AG04449 (cell line): Measurements from ENCODE around the gene SNX20.

Source experiments
- CTCF ChIA-PET: fragments of 350-600 bp; formaldehyde crosslinking; extraction: SDS; loops from one replicate; lab custom pipeline; 2021; ENCODE audit warnings: antibody characterized with exemption; lab: Yijun Ruan, JAX
- POLR2A ChIA-PET: fragments of 400-600, 350-600 bp; formaldehyde crosslinking; extraction: SDS; loops from one replicate; lab custom pipeline; 2020; ENCODE audit warnings: antibody characterized with exemption, inconsistent platforms; lab: Yijun Ruan, JAX
- DNase-seq: peaks from one replicate; pipeline ENCODE4 v3.0.0-alpha.2; 2010; ENCODE audit warnings: low read depth, low spot score
- H3K4me3 ChIP-seq: 2 replicates; pipeline ENCODE4 v1.5.1; 2011; ENCODE audit warnings: low read depth, mild to moderate bottlenecking, control low read depth, low read length
- TF ChIP-seq, protein P1 (sequence below): IDR thresholded peaks from one replicate; pipeline ENCODE4 v1.5.1; 2011; ENCODE audit warnings: mild to moderate bottlenecking, moderate library complexity, low read length, control low read depth, inconsistent platforms; ENCODE audit not compliant: insufficient read depth; ENCODE audit errors: missing control alignments

Gene SNX20

DNA sequence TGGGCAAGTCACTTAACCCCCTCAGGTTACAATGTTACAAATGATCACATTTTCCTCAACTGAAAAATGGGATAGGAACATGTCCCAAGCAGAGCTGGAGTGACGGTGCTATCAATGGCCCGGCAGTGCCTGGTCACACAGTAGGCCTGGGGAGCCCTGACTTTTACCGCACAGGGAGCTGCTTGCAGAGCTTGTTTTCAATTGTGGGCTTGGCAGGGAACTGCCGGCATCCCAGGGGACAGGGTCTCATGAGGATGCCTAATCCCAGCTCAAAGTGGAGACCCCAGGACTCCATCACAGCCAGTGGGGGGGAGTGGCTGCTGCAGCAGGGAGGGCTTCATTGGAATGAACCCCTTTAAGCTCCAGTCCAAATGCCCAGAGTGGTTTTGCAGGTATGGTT is 11.4 kb downstream of the SNX20 start:
- TF ChIP-seq, protein P1, sequence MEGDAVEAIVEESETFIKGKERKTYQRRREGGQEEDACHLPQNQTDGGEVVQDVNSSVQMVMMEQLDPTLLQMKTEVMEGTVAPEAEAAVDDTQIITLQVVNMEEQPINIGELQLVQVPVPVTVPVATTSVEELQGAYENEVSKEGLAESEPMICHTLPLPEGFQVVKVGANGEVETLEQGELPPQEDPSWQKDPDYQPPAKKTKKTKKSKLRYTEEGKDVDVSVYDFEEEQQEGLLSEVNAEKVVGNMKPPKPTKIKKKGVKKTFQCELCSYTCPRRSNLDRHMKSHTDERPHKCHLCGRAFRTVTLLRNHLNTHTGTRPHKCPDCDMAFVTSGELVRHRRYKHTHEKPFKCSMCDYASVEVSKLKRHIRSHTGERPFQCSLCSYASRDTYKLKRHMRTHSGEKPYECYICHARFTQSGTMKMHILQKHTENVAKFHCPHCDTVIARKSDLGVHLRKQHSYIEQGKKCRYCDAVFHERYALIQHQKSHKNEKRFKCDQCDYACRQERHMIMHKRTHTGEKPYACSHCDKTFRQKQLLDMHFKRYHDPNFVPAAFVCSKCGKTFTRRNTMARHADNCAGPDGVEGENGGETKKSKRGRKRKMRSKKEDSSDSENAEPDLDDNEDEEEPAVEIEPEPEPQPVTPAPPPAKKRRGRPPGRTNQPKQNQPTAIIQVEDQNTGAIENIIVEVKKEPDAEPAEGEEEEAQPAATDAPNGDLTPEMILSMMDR: no peak
- no peak for DNase-seq
- POLR2A ChIA-PET: no interaction called here
- CTCF ChIA-PET: interaction anchor here (6.2 to 13.5 kb wide), 4 partner anchors 8 to 300 kb away, joined by 86 to 160 read pairs (median 122); partner anchors contain the start of genes BRD7 and SNX20
- H3K4me3 ChIP-seq: no peak overlapping the region

DNA sequence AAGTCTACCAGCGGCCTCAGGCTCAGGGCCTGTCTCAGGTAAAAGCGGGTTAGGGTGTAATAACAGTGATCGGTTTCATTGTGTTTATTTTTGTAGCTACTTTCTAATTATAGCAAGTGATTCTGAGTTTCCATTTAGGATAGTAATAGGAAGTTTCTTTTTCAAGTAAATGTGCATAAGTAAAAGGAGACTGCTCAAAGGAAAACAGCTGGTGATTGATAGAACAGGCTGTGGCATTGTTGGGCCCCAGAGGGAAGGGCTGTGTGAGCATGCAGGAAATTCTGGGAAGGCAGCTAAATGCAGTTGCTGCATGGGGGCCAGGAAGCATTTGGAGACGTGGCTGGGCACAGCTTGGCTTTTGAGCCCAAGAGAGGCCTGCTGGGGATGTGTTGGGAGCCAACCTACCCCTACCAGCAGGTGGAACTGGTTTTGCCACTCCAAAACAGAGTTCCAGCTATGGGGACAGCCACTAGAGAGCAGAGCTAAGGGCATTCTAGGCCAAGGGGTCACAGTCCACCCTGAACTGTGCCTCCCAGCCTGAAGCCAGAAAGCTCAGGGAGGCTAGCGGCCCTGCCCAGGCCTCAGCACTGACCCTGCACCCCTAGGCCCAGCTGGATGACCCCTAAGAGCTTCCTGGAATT is 12.6 kb downstream of the SNX20 start:
- DNase-seq: no peak
- TF ChIP-seq, protein P1: no peak
- H3K4me3 ChIP-seq: no peak overlapping the region
- ChIA-PET CTCF (interaction anchor here (0.9 to 13.5 kb wide), 9 partner anchors 9 to 643 kb away, joined by 3 to 160 read pairs (median 50); partner anchors contain the start of genes BRD7, CNEP1R1 and SNX20), POLR2A (no interaction called here)

DNA sequence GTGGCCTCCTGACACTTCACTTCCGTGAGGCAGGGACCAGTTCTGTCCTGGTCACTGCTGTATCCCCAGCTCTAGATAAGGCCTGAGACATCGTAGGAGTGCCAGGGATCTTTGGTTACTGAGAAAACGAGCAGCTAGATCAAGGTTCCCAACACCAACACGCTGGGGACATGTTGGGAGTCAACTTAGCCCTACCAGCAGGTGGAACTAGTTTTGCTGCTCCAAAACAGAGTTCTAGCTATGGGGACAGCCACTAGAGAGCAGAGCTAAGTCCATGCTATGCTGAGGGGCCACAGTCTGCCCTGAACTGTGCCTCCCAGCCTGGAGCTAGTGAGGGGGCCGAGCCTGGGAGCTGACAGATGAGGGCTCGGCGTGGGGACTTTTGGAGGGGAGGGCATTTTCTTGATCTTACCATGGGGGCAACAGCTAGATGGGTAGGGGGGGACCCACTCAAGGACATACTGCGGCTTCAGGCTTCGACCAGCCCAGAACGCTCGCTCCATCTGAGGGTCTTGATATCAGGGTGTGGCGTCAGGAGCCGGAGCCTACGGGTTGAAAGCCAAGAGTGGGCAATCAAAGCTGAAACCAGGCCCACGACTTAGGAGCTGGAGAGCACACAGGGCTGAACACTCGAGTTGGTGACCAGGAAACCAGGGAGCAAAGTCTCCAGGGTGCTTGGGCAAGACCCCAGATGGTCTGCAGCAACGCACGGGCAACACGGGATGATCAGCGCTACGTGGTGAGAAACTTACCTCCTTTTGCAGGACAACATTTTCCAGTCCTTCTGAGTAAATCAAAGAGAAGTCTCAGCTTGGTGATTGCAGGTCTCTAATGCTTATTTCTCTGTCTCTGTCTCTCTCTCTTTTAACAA is 13.4 kb downstream of the SNX20 start:
- CTCF ChIA-PET: interaction anchor here (0.9 to 13.5 kb wide), 16 partner anchors 8 to 642 kb away, joined by 3 to 160 read pairs (median 11); partner anchors contain the start of genes BRD7, CNEP1R1 and SNX20

DNA sequence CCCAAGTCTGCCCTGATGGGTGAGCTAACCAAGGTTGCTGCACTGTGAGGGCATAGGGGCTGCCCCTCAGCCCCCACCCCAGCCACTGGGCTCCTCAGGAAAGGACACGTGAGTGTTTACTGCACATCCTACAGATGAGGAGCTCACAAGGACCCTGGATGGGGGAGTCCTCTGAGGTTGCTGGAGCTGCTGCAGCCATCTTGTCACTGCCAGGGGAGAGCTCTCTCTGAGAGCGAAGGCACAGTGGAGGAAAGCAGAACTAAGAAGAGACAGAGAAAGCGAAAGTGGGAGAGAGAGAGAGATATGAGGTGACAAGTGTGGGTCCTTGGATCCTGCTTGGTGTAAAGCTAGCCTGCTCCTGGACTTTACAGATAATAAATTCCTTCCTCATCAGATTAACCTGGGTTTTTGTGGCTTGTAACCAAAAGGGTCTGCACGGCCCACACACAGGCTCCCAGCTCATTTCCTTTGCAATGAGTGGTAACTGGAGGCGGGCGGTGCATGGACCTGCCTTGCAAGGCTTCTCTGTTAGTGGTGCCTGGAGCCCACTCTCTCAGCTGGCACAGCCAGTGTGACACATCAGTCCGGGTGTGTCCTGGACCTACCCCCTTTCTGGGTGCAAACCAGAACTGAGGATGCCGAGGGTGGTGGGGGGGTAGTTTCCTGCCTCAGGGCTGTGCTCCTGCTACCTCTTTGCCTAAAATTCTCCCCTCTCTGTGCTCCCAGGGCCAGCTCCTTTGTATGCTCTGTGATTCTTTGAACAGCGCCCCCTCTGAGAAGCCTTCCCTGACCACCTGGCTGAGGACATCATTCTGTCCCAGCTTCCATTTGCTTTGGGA is 14.2 kb downstream of the SNX20 start:
- CTCF ChIA-PET: interaction anchor here (0.9 to 13.5 kb wide), 23 partner anchors 7 to 642 kb away, joined by 3 to 160 read pairs (median 10); partner anchors contain the start of genes BRD7, CNEP1R1 and SNX20

More for the DNA sequence above, 13.4 kb downstream of the SNX20 start:
- POLR2A ChIA-PET: no interaction called here
- H3K4me3 ChIP-seq: no peak overlapping the region
- TF ChIP-seq, protein P1: no peak
- DNase-seq: no peak

DNA sequence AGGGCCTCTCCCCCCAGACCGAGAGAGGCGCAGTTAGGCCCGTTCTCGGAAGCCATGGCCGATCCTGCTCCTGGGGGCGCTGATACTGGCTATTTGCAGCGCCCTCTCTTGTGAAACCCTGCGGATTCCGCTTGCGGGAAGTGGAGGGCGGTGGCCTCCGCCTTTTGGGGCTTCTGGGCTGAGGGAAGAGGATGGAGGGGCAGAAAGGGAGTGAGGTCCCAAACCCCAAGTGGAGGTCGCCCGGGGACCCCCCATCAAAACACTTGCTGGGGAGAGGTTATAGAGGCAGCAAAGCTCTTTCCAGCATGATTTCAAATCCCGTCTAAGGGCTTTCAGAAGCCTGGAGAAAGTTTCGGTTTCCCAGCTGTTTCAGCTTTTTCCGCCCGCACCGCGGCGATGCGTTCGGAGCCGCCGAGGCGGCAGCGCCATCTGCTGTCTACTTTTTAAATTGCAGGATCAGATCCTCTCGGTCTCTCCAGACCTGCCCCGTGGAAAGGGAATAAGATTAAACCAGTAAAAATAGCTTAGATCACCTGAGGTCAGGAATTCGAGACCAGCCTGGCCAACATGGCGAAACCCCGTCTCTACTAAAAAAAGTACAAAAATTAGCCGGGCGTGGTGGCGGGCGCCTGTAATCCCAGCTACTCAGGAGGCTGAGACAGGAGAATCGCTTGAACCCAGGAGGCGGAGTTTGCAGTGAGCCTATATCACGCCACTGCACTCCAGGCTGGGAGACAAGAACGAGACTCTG is 15.8 kb downstream of the SNX20 start:
- CTCF ChIA-PET: interaction anchor here (0.6 to 13.5 kb wide), 73 partner anchors 12 to 703 kb away, joined by 3 to 160 read pairs (median 5); partner anchors contain the start of genes BRD7, CNEP1R1, CYLD and SNX20
- POLR2A ChIA-PET: interaction anchor here (0.9 kb wide), 1 partner anchor 640 kb away, joined by 3 read pairs; the partner anchor contains the start of gene CNEP1R1
- TF ChIP-seq, protein P1: peak; percentile 69
- H3K4me3 ChIP-seq: peak overlapping the region; percentile 58
- DNase-seq: no peak

More for the DNA sequence above, 14.2 kb downstream of the SNX20 start:
- TF ChIP-seq, protein P1: no peak
- POLR2A ChIA-PET: no interaction called here
- H3K4me3 ChIP-seq: no peak overlapping the region
- no peak for DNase-seq
